Thoracic aorta (tissue), 2 donors: ENCODE results near the gene ZBTB25. TPM values are rescaled to one million over a fixed set of nuclear protein-coding genes. Genes with fewer than 3 reads are reported as not detected.
A peak's percentile ranks its signal among the peaks of the same experiment; 100 is the strongest.

ENCODE experiments used
- ATAC-seq: fragments of 150-250 bp; one replicate; pipeline ENCODE4 v1.8.0; 2017; ENCODE audit warnings: low read depth; ENCODE audit not compliant: insufficient number of reproducible peaks, low FRiP score
- DNase-seq: peaks from one replicate; pipeline ENCODE4 v3.0.0-alpha.2; 2020; ENCODE audit warnings: low spot score
- H3K27ac ChIP-seq, 2 donors: fragments of 200-600 bp; sonication (generic); 1 replicate in 1 of 2; 2 replicates in 1 of 2; pipeline ENCODE4 v1.5.1; 2016; ENCODE audit warnings: mild to moderate bottlenecking in 2 of 2, moderate library complexity in 2 of 2
- H3K27me3 ChIP-seq: fragments of 200-600 bp; sonication (generic); replicated peaks from 2 replicates; pipeline ENCODE4 v1.6.0; 2016; ENCODE audit warnings: mild to moderate bottlenecking; ENCODE audit not compliant: insufficient read depth
- H3K36me3 ChIP-seq: fragments of 200-600 bp; sonication (generic); one replicate; pipeline ENCODE4 v1.5.1; 2016
- H3K4me1 ChIP-seq, 2 donors: fragments of 200-600 bp; sonication (generic); 1 replicate in 1 of 2; 2 replicates in 1 of 2; pipeline versions ENCODE4 v1.5.1 to v1.6.0; 2016; ENCODE audit warnings: low read depth in 2 of 2, mild to moderate bottlenecking in 1 of 2; ENCODE audit not compliant: control insufficient read depth in 1 of 2
- H3K4me3 ChIP-seq: fragments of 200-600 bp; sonication (generic); 2 replicates; pipeline ENCODE4 v1.5.1; 2016; ENCODE audit warnings: mild to moderate bottlenecking
- H3K9me3 ChIP-seq: fragments of 200-600 bp; sonication (generic); 2 replicates; pipeline ENCODE4 v1.5.1; 2016
- total RNA-seq, 2 donors: library from RNA; depleted of rRNA; stranded (reverse); fragments of >200 nt; gene quantifications; one replicate each; pipeline versions ENCODE4 v1.1.0 to v1.2.3, GENCODE V29; 2016
- TF ChIP-seq, protein P1 (sequence below): fragments of 200-600 bp; sonication (generic); IDR thresholded peaks from one replicate; pipeline ENCODE4 v1.5.1; 2019; ENCODE audit warnings: antibody characterized with exemption

The ZBTB25 gene
- total RNA-seq, 2 donors from 2014 or later: 13.5 to 16.9 TPM

GRCh38 chr14:64450255-64450654 lies 53.4 kb downstream of the ZBTB25 start:
- no peaks in the 10 kb centered on the region for H3K9me3 ChIP-seq
- no peaks in the 10 kb centered on the region for H3K27me3 ChIP-seq
- H3K27ac ChIP-seq: no peak overlapping the region
- ATAC-seq (no peak), DNase-seq (no peak)
- TF ChIP-seq, protein P1, sequence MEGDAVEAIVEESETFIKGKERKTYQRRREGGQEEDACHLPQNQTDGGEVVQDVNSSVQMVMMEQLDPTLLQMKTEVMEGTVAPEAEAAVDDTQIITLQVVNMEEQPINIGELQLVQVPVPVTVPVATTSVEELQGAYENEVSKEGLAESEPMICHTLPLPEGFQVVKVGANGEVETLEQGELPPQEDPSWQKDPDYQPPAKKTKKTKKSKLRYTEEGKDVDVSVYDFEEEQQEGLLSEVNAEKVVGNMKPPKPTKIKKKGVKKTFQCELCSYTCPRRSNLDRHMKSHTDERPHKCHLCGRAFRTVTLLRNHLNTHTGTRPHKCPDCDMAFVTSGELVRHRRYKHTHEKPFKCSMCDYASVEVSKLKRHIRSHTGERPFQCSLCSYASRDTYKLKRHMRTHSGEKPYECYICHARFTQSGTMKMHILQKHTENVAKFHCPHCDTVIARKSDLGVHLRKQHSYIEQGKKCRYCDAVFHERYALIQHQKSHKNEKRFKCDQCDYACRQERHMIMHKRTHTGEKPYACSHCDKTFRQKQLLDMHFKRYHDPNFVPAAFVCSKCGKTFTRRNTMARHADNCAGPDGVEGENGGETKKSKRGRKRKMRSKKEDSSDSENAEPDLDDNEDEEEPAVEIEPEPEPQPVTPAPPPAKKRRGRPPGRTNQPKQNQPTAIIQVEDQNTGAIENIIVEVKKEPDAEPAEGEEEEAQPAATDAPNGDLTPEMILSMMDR: no peak
- no peak overlapping the region for H3K4me3 ChIP-seq
- H3K36me3 ChIP-seq: peaks cover 23% of the 10 kb centered on the region
- H3K4me1 ChIP-seq: peaks cover 7 to 35% of the 10 kb centered on the region in 2 donors

DNA sequence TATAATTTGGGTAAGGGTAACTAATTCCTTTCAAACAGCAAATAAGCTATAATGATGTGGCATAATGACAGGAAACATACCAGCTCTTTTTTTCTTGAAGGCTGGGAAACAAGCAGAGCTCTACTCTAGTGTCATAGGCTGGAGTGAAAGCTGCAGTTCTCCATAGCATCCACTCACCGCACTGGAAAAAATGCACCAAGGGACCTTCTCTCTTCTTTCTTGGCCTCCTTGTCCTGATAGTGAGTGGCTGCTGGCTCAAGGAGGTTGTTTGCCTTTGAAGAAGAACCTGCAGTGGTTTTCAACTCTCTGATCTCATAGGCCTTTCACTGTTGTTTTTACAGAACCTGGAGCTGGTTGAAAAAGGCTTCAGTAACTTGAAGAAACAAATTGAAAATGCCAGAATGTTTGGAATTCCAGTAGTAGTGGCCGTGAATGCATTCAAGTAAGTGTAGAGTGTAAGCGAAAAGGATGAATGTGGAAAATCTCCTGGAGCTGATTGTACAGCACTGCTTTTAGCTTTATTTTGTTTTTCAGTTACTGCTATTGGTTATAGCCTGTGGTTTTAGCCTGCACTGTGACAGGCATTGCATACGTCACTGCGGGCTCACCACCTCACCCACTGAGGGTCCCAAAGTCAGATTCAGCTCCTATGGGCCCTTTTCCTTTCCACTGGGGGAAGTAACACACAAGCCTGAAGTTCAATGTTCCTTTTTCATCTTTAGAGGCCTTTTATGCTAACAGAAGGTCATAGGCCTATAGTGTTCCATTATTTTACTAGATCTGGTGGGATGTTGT lies 55.6 kb downstream of the ZBTB25 start:
- peaks cover 13% of the 10 kb centered on the region for H3K36me3 ChIP-seq
- no peaks in the 10 kb centered on the region for H3K9me3 ChIP-seq
- H3K4me1 ChIP-seq: peaks cover 14 to 46% of the 10 kb centered on the region in 2 donors
- peak overlapping the region; percentile 71 to 79 for H3K27ac ChIP-seq
- TF ChIP-seq, protein P1: no peak
- no peak for DNase-seq
- no peaks in the 10 kb centered on the region for H3K27me3 ChIP-seq
- ATAC-seq: no peak
- no peak overlapping the region for H3K4me3 ChIP-seq

DNA sequence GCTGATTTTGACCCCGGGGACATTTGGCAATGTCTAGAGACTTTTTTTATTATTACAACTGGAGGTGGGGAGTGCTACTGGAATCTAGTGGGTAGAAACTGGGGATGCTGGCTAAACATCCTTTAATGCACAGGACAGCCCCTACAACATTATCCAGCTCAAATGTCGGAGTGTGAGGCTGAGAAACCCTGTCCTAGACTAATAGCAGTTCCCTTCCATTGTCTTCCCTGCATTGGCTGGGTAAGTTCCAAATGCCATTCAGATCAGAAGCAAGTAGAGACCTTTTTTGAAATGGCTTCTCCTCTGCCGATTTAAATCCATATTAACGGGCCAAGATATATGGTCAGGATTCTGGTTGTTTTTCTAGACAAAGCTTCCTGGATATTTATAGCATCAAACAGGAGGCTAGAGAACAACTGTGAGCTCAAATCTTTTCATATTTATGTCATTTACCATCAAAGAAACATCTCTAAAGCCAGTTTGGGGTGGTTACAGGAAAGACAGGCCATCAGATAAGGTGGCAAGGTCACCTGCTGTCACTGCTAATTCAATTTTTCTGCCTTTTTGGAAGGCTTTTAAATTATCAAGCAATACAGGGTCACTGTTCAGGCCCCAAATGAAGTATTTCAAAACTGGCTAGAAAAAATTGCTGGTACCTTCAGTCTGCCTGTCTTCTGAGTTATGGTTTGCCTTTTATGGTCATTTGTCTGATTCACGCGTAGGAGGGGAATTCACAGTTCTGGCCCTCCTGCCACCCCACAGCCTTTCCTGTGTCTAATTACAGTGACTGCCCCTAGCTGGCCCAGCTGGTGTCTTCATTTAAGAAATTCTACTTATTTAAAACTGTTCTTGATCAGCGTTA lies 58.4 kb downstream of the ZBTB25 start:
- ATAC-seq (no peak), DNase-seq (no peak)
- Histone ChIP-seq H3K27ac (peak overlapping the region; percentile 86 to 91), H3K27me3 (no peaks in the 10 kb centered on the region), H3K9me3 (no peaks in the 10 kb centered on the region), H3K4me1 (peaks cover 14 to 52% of the 10 kb centered on the region in 2 donors), H3K36me3 (peaks cover 10% of the 10 kb centered on the region), H3K4me3 (no peak overlapping the region)
- TF ChIP-seq, protein P1: no peak

GRCh38 chr14:64444140-64444539 lies 59.5 kb downstream of the ZBTB25 start:
- Histone ChIP-seq H3K9me3 (no peaks in the 10 kb centered on the region), H3K27me3 (no peaks in the 10 kb centered on the region), H3K36me3 (no peaks in the 10 kb centered on the region), H3K4me3 (no peak overlapping the region), H3K27ac (peak overlapping the region; percentile 86 to 91), H3K4me1 (peaks cover 15 to 55% of the 10 kb centered on the region in 2 donors)
- DNase-seq (no peak), ATAC-seq (no peak)
- TF ChIP-seq, protein P1: no peak
